EH (cell line): Measurements from ENCODE around the gene HDAC9.

Experiments used
- DNase-seq: peaks from one replicate; pipeline ENCODE4 v3.0.0-alpha.2; 2015; ENCODE audit warnings: low read depth

HDAC9 gene

DNA sequence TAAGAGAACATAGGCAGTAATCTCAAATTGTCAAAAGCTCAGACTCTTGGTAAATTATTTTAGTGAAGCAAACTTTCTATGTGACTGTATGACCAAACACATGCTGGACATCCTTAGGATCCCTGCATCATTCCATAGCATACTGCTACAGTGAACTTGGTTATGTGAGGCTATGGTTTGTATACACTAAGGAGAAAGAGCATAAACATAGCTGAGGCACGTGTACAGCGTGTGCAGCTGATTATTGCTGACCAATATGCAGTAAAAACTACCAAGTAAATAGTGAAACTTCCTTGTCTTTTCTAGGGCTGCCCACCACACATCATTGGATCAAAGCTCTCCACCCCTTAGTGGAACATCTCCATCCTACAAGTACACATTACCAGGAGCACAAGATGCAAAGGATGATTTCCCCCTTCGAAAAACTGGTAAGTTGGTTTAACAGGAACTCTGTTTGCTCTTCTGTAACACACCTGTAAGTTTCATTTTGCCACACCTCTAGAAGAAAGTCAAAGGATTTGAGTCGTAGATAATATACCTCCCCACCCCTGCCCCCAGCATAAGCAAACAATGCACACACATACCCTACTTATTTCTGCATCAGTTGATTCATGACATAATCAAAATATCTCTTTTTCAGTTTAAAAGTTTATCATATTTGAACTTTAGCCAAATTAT is 98.2 kb downstream of the HDAC9 start:
- no peak for DNase-seq

DNA sequence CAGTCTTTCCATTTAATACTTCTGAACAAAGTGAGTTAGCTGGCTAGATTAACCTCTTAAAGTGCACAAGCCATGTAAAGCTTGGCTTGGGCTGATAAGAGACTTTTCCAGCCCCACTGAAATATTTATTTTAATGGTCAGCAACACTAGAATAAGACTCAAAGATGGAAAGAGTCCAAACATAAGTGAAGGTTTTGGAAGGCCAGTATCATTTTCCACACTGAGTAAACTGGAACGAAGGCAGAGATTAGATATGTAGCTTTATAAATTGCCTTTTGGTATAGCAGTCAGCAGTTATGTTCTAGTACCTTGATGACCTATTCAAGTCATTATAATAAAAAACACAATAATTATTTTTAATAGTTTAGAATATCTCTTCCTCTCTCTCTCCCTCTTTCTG is 102.2 kb downstream of the HDAC9 start:
- no peak for DNase-seq

DNA sequence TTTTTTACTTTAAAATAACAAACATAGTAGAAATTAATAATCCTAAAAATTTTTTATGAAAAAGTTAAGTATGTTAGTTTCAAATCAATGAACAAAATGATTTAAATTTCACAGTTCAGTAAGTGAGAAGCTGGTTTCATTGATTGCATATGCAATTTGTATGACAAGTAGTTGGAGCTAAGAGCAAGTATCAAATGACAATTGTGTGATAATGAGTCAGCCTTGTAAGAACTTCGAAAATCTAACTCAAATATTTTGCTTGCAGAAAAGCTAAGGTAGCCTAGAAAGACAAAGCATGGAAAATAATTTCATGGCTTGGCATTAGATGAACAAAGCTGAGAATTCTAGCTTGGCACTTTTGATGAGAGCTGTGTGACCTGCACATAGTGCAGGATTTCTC is 111.5 kb downstream of the HDAC9 start:
- DNase-seq: peak; percentile 35

- DNase-seq: peak; percentile 37
Observed at GRCh38 chr7:18610331-18610948, 114.9 kb downstream of the HDAC9 start.

- DNase-seq: no peak
Observed at GRCh38 chr7:18614841-18615240, 119.3 kb downstream of the HDAC9 start.

- no peak for DNase-seq
Observed at GRCh38 chr7:18619311-18619710, 123.8 kb downstream of the HDAC9 start.

DNA sequence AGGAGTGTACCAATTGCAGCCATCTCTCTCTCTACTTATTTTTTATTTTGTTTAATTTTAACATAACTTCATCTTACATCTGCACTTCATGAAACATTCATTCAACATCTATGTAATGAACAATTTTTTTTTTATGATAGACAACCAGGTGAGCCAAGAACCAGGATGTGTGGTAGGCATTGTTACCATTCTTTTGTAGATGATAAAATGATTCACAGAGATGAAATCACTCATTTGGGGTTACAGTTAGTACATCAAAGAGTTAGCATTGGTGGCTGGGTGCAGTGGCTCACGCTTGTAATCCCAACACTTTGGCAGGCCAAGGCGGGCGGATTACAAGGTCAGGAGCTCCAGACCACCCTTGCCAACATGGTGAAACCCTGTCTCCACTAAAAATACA is 127.8 kb downstream of the HDAC9 start:
- no peak for DNase-seq

DNA sequence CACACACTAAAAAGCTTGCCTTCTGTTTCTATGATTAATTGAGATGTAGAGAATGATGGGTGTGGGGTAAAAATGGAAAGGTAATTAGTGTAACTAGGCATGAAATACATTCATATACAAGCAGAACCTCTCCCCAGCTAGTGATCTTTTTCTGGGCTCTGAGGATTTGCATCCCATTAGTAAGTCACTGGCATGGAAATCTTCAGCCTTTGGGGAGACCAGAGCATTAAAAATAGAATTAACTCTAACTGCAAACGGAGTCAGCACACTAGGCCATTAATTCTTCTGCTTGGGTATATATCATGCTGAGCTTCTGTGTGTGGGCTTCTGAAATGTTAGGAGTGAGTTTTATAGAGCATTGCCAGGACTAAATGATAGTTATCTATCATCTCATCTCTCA is 128.9 kb downstream of the HDAC9 start:
- DNase-seq: no peak

- no peak for DNase-seq
Observed at GRCh38 chr7:18626086-18626485, 130.5 kb downstream of the HDAC9 start.

- no peak for DNase-seq
Observed at GRCh38 chr7:18626717-18627116, 131.2 kb downstream of the HDAC9 start.

GRCh38 chr7:18637516-18637915 is 142.0 kb downstream of the HDAC9 start:
- no peak for DNase-seq

DNA sequence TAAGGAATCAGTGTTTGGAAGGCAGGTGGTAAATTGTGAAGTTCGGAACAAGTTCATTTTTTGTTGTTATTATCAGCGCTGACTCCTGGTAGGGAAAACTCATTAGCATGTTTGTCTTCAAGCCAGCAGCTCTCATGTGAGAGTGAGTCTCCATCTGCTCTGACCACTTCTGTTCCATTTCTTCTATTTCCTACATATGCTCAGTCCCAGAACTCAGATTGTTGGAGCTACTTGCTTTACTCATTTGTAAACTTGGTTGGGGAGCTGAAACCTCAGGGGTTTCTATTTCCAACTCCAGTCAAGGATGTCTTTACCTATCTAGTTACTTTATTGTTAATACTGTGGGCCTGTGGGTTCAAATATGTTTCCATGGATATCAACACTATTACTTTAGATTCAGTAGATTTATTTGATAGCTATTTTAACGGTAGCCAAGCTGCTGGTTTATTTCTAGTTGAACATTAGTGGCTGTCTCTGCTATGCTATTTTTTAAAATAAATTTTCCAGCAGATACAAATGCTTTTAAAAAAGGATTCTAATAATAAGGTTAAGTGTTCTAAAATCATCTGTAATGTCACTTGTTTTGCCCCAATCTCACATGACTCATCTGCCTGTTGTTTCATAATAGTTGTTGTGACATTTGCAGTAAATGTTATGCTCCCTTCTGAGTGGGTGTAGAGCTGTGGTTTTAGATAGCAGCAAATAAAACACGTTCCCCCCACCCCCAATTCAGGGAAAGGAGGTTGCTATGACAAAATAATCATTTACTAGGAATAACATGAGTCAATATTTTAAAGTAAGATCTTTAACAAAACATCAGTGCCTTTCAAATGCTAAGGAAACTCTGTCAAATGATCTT is 143.3 kb downstream of the HDAC9 start:
- DNase-seq: peak; percentile 62

- DNase-seq: no peak
Observed at GRCh38 chr7:18639711-18640110, 144.2 kb downstream of the HDAC9 start.

- DNase-seq: no peak
Observed at GRCh38 chr7:18644981-18645380, 149.4 kb downstream of the HDAC9 start.

- no peak for DNase-seq
Observed at GRCh38 chr7:18647582-18647981, 152.0 kb downstream of the HDAC9 start.

- no peak for DNase-seq
Observed at GRCh38 chr7:18648849-18649758, 153.6 kb downstream of the HDAC9 start.

GRCh38 chr7:18653381-18654155 is 158.0 kb downstream of the HDAC9 start:
- DNase-seq: peak; percentile 57

DNA sequence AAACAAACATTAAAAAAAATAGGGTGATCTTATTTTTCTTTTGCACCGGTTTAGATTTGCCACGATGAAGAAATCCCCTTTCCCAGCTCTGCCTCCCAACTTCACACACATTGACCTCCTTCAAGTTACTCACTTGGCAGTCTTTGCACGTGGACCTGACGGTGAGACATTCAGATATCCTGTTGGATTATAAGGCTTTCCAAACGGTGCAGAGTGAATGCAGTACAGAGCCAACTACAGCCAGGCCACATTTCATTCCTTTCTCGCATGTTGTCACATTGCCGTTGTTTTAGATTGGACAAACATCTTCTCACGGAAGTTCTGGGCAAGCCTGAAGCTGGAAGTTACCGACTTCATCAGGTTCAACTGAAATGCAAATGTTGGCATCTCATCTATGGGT is 159.2 kb downstream of the HDAC9 start:
- no peak for DNase-seq

GRCh38 chr7:18655506-18655905 is 160.0 kb downstream of the HDAC9 start:
- no peak for DNase-seq

DNA sequence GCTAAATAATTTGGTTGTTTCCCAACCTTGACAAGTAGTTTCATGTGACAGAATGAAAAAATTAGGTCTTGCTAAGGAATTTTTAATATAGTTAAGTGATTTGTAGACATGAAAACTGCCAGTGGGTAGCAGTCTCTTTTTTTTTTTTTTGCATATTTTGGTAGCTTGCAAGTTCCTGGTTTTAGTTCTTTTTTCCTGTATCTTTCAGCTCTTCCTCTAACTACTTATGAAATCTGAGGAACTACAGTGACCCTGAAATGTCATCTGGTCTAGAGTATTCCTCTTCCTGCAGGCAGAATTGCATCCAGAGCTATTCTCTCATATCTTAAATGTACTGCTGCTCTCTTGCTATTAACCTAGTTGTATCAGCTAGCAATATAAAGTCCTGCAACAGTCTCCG is 160.4 kb downstream of the HDAC9 start:
- DNase-seq: no peak

- no peak for DNase-seq
Observed at GRCh38 chr7:18656362-18656761, 160.8 kb downstream of the HDAC9 start.
